ENCODE results near the gene GARIN5B.
"Not testable (repeated sequence)": the region's sequence is repeated elsewhere in the genome, so short reads cannot be mapped to it uniquely, and the experiment has no call there.

GARIN5B gene

DNA sequence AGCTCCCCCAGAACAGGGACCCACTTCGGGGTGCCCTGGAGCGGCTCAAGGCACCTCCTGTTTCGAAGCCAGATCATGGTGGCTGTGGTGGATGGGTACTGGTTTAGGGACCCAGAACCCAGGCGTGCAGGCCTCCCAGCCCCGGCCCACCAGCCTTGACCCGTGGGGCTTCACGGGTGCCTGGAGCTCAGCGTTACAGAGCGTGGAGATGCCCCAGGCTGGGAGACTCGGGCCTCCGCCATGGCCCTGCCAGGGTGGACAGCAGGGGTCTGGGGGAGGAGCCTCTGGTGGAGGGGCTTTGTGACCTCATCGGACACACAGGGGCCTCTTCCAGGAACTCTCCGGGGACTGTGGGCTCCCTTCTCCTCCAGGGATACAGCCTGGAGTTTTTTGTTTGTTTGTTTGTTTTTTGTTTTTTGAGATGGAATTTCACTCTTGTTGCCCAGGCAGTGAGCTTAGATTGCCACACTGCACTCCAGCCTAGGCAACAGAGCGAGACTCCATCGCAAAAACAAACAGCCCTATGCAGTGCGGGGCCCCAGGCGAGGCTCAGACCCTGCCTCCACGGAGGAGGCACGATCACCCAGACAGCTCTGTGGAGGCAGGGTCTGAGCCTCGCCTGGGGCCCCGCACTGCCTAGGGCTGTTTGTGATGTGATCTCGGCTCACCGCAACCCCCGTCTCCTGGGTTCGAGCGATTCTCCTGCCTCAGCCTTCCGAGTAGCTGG lies at the start of gene GARIN5B:
Gene GARIN5B, minus strand, starts transcription at position 271 of the 727 bp plus-strand sequence. Its CDS starts 194 bp downstream, at position 77.
- Mint-ChIP-seq H3K4me3 (no peak within 1 kb of the TSS), H3K9me3 (ENCODE audit: low read depth) (no peaks in the 10 kb centered on the region), H3K4me1 (ENCODE audit: low read depth) (no peaks in the 10 kb centered on the region), H3K27ac (no peak within 1 kb of the TSS), H3K36me3 (no peaks in the 10 kb centered on the region), H3K27me3 (no peaks in the 10 kb centered on the region)

DNA sequence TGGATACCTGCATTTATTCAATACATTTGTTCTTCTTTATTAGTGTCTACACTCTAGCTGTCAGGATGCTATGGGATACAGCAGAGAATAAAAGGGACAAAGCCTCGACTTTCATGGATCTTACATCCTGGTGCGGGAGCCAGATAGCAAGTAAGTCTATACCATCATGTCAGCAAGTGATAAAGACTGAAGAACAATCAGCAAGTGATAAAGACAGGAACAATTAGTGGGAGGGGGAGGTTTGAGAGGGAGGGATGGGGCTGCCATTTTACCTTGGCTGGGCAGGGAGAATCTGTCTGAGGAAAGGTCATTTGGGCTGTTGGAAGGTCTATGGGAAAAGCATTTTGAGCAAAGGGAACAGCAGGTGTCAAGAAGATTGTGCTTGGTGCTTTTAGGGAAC lies 47.1 kb upstream of the GARIN5B start:
- Mint-ChIP-seq H3K36me3 (peaks cover 3% of the 10 kb centered on the region), H3K27ac (no peak overlapping the region), H3K9me3 (ENCODE audit: low read depth) (peaks cover 3% of the 10 kb centered on the region), H3K4me3 (no peak overlapping the region), H3K27me3 (no peaks in the 10 kb centered on the region), H3K4me1 (ENCODE audit: low read depth) (peaks cover 28% of the 10 kb centered on the region)

DNA sequence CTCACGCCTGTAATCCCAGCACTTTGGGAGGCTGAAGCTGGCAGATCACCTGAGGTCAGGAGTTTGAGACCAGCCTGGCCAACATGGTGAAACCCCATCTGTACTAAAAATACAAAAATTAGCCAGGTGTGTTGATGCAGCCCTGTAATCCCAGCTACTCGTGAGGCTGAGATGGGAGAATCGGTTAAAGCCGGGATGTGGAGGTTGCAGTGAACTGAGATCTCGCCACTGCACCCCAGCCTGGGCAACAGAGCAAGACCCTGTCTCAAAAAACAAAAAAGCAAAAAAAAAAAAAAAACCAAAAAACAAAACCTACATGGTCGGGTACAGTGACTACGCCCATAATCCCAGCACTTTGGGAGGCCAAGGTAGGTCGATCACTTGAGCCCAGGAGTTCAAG lies 46.1 kb upstream of the GARIN5B start:
- H3K36me3 Mint-ChIP-seq; H3K9me3 Mint-ChIP-seq (ENCODE audit: low read depth); H3K27ac Mint-ChIP-seq; H3K27me3 Mint-ChIP-seq: not testable (repeated sequence)
- Mint-ChIP-seq H3K4me1 (ENCODE audit: low read depth) (peaks cover 28% of the 10 kb centered on the region), H3K4me3 (peak overlapping the region; percentile 11)

DNA sequence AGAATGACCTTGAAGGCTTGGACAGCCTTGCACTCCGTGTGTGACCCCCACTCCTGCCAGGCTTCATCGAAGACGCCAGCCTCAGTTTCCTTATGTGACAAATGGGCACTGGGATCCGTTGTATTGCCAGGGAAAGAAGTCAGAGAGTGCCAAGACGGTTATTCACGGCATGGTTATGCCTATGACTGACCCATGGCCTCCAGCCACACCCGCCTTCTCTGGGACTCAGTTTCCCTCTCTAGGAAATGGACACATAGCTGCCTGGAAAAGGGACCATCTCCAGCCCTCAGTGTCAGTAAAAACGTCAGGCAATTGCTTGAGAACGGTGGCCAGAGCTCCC lies 45.4 kb upstream of the GARIN5B start:
- Mint-ChIP-seq H3K27me3 (no peaks in the 10 kb centered on the region), H3K27ac (peak overlapping the region; percentile 95), H3K4me1 (ENCODE audit: low read depth) (peaks cover 28% of the 10 kb centered on the region), H3K36me3 (peaks cover 3% of the 10 kb centered on the region), H3K9me3 (ENCODE audit: low read depth) (peaks cover 3% of the 10 kb centered on the region), H3K4me3 (peak overlapping the region; percentile 89)

- Mint-ChIP-seq H3K4me1 (ENCODE audit: low read depth) (peaks cover 28% of the 10 kb centered on the region), H3K27me3 (no peaks in the 10 kb centered on the region), H3K36me3 (peaks cover 3% of the 10 kb centered on the region), H3K4me3 (peak overlapping the region; percentile 89), H3K9me3 (ENCODE audit: low read depth) (peaks cover 3% of the 10 kb centered on the region), H3K27ac (peak overlapping the region; percentile 95)
Measured at GRCh38 chr19:55407800-55408532, 44.9 kb upstream of the GARIN5B start.

- H3K4me1 Mint-ChIP-seq (ENCODE audit: low read depth) = peaks cover 28% of the 10 kb centered on the region
- not testable (repeated sequence) for H3K36me3 Mint-ChIP-seq; H3K27me3 Mint-ChIP-seq; H3K9me3 Mint-ChIP-seq (ENCODE audit: low read depth)
- H3K4me3 Mint-ChIP-seq = peak within 1 kb of the TSS; percentile 89
- peak within 1 kb of the TSS; percentile 95 for H3K27ac Mint-ChIP-seq
Measured at GRCh38 chr19:55407550-55407799, 44.4 kb upstream of the GARIN5B start, which contains the start of gene UBE2S. Gene UBE2S, minus strand, starts transcription at chr19:55407788. Its CDS starts 199 bp downstream, at chr19:55407589.

DNA sequence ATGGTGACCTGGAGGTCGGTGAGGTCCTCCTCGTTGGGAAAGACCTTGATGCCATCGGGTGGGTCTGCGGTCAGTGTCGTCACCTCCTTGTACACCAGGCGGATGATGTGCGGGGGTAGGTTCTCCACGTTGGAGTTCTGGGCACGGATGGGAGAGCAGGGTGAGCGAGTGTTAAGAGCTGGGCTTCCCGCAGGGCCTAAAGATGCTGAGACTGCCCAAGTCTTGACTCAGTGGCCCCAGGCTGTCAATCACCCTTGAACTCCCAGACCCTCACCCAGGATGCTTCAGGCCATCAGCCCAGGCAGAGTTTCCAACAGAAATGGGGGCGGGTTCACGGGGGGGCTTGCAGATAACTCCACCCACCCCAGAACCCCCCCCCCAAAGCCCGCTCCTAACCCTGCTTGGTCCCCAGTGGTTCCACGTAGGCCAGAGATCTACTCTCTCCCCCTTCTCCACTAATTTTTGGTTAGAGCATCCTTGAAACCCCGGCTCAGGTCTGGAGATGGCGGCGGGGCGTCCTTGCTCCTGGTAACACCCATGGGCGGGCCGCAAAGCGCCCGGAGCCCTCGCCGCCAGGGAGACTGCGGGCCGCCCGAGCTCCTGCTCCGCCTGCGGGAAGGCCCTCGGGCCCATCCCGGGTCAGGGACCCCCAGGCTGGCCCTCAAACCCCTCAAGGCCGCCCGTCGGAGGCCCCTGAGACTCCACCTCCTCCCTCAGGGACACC lies 43.9 kb upstream of the GARIN5B start:
- H3K4me1 Mint-ChIP-seq (ENCODE audit: low read depth) = peaks cover 29% of the 10 kb centered on the region
- H3K36me3 Mint-ChIP-seq = peaks cover 3% of the 10 kb centered on the region
- peaks cover 3% of the 10 kb centered on the region for H3K9me3 Mint-ChIP-seq (ENCODE audit: low read depth)
- H3K27ac Mint-ChIP-seq = peak overlapping the region; percentile 28
- H3K27me3 Mint-ChIP-seq = no peaks in the 10 kb centered on the region
- H3K4me3 Mint-ChIP-seq = peak overlapping the region; percentile 89

DNA sequence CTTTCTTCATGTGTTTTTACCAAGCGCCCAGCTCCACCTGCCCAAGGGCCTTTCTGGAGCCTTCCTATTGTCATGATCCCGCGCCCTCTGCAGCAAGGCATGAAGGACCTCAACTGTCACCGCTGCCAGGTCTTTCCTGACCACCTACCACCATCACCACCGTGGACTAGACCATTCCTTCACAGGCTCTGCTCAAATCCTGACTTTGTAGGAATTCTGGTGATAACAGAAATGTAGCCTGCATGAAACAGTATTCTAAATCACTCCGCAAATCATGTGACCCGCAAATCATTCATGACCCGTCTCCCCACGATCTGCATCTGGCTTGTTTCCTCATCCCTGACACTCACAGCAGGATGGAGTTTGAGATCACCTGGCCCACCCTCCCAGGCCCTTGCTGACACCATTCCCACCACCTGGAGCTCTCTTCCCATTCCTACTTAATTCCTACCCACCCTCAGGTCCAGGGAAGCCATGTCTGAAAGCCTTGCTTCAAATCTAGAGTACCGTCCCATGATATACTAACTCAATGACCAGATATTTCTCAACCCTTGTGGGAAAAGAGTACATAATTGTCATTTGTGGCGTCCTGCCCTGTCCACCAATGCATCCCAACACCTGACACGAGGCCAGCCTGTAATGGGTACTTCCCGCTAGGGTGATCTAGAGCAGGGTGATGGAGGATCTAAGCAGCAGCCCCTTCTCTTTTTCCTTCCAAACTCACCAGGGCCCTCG lies 43.2 kb upstream of the GARIN5B start:
- Mint-ChIP-seq H3K27me3 (no peaks in the 10 kb centered on the region), H3K4me3 (peak overlapping the region; percentile 89), H3K27ac (peak overlapping the region; percentile 28), H3K9me3 (ENCODE audit: low read depth) (peaks cover 3% of the 10 kb centered on the region), H3K36me3 (peaks cover 3% of the 10 kb centered on the region), H3K4me1 (ENCODE audit: low read depth) (peaks cover 29% of the 10 kb centered on the region)

DNA sequence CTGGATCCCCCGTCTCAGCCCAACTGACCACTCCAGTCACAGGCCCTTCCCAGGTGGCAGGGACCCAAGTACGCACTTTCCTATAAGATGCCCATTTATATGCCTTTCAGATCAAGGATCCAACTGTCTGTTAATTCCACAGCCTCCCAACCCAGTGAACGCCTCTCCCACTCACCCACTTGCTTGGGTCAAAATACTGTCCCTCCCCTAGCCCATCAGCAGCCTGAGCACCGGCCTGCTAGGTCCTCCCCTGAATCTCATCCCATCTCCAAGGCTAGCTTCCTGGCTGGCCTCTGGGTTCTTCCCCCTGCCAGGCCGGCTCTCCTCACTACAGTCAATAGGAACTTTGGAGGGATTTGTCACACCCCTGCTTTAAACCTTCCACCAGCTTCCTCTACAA lies 42.6 kb upstream of the GARIN5B start:
- Mint-ChIP-seq H3K27me3 (no peaks in the 10 kb centered on the region), H3K4me3 (peak overlapping the region; percentile 89), H3K4me1 (ENCODE audit: low read depth) (peaks cover 29% of the 10 kb centered on the region), H3K36me3 (peaks cover 3% of the 10 kb centered on the region), H3K9me3 (ENCODE audit: low read depth) (peaks cover 3% of the 10 kb centered on the region), H3K27ac (no peak overlapping the region)

DNA sequence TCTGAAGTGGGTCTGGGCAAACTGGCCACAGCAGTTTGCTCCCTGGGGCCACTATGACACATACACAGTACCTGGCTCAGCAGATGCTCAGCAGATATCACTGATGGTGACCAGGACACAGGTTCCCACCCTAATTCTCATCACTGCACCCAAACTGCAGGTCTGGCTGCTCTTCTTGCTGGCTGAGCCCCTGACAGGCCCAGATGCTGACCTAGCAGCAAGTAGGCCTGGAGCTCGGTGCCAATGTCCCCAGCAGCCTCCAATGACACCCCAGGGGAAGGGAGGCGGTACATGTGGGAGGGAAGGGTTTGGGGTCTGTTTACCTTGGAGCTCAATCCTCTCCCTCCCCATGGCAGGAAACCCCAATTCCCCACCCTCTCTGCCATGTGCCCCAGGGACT lies 39.4 kb upstream of the GARIN5B start:
- Mint-ChIP-seq H3K4me3 (no peak overlapping the region), H3K4me1 (ENCODE audit: low read depth) (peaks cover 23% of the 10 kb centered on the region), H3K27ac (no peak overlapping the region), H3K27me3 (no peaks in the 10 kb centered on the region), H3K9me3 (ENCODE audit: low read depth) (no peaks in the 10 kb centered on the region), H3K36me3 (peaks cover 3% of the 10 kb centered on the region)

GRCh38 chr19:55401390-55401789 lies 38.3 kb upstream of the GARIN5B start:
- not testable (repeated sequence) for H3K9me3 Mint-ChIP-seq (ENCODE audit: low read depth); H3K27ac Mint-ChIP-seq; H3K4me3 Mint-ChIP-seq; H3K27me3 Mint-ChIP-seq; H3K36me3 Mint-ChIP-seq
- H3K4me1 Mint-ChIP-seq (ENCODE audit: low read depth) = peaks cover 19% of the 10 kb centered on the region

DNA sequence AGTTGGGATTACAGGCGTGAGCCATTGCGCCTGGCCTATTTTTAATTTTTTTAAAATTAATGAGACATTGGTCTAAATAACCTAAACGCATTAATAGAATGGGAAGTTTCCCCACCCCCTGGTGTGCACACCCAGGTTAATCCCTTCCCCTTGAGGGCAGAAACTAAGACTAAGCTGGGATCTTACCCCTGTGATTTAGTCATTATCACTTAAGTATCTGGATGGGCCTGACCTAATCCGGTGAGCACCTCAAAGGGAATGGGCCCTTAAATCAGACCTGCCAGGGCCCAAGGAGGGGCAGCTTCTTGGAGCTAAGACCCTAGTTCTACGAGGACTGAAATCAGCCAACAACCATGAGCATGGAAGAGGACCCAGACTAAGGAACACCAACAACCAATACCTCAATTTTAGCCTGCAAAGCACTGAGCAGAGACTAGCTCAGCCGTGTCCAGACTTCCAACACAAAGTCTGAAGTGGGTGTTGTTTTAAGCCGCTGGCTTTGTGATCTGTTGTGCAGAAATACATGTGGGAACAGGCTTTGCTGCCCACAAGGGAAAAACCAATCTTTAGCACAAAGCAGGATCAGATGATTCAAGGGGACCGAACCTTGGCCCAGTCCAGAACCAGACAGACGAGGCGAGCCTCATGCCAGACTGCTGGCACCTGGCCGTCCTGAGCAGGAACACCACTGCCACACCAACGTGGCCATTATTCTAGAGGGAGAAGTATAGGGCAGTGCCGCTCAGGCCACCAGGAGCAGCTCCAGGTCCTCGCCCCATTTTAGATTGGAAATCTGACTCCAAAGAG lies 37.4 kb upstream of the GARIN5B start:
- H3K4me1 Mint-ChIP-seq (ENCODE audit: low read depth) = peaks cover 10% of the 10 kb centered on the region
- H3K4me3 Mint-ChIP-seq = no peak overlapping the region
- no peaks in the 10 kb centered on the region for H3K36me3 Mint-ChIP-seq
- H3K27me3 Mint-ChIP-seq = no peaks in the 10 kb centered on the region
- H3K27ac Mint-ChIP-seq = peak overlapping the region; percentile 22
- H3K9me3 Mint-ChIP-seq (ENCODE audit: low read depth) = no peaks in the 10 kb centered on the region

GRCh38 chr19:55398200-55398925 lies 35.3 kb upstream of the GARIN5B start:
- H3K27ac Mint-ChIP-seq = no peak overlapping the region
- no peak overlapping the region for H3K4me3 Mint-ChIP-seq

More at GRCh38 chr19:55398200-55398925, 35.3 kb upstream of the GARIN5B start:
- peaks cover 7% of the 10 kb centered on the region for H3K4me1 Mint-ChIP-seq (ENCODE audit: low read depth)
- H3K36me3 Mint-ChIP-seq = no peaks in the 10 kb centered on the region
- H3K9me3 Mint-ChIP-seq (ENCODE audit: low read depth) = no peaks in the 10 kb centered on the region
- H3K27me3 Mint-ChIP-seq = no peaks in the 10 kb centered on the region

Data from activated naive CD8-positive, alpha-beta T cell (primary cell).